GM21825 (cell line): ENCODE results near the gene ST8SIA2.

ENCODE experiments used
- ATAC-seq: cut with Tn5 transposase; IDR thresholded peaks from one replicate; pipeline ENCODE4 v1.9.1; 2021; ENCODE audit warnings: mild to moderate bottlenecking, moderate library complexity; ENCODE audit not compliant: unreplicated experiment

ST8SIA2 gene

GRCh38 chr15:92480361-92480760 is 86.7 kb downstream of the ST8SIA2 start:
- ATAC-seq, result no peak

DNA sequence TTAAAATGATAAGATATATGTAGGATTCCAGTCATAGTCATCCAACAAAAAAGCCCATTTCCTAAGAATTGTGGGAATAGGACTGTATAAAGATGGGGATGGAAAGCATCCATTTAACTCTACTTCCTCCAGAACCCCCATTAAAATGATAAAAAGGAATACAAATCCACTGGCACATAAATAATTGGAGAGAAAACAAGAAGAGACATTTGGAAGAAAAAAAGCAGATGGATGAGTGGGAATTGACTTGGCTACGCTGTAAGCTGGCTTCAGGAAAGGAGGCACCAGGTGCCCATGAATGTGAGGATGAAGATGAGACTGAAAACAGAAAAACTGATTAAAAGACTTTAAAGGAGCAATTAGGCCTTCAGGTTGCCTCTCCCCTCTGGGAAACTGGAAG is 91.8 kb downstream of the ST8SIA2 start:
- ATAC-seq, result no peak

DNA sequence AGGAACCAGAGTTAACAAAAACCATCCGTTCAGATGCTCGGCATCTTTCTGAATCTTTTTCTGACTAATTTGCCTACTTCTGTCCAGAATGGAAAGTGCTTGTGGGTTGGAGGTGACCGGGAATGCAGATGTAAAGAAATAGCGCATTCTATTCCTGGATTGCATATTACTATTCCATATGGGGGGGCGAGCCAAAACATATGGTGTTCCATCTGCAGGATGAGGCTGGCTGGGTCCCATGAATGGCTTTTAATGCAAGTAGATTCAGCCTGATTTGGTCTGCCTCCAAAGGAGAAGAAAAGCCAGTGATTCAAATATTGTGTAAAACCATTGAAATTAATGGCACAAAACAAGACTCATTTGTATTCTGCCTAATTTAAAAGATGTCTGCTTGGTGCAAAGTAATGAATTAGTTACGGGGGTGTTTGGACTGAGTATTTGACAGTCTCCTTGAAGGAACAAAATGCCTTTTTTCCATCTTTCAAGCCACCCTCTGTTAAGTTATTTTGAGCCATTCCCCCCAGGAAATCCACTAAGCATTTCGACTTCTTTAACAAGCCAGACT is 99.0 kb downstream of the ST8SIA2 start:
- no peak for ATAC-seq

GRCh38 chr15:92494806-92495336 is 101.2 kb downstream of the ST8SIA2 start:
- no peak for ATAC-seq

GRCh38 chr15:92495446-92495845 is 101.8 kb downstream of the ST8SIA2 start:
- ATAC-seq, result no peak

DNA sequence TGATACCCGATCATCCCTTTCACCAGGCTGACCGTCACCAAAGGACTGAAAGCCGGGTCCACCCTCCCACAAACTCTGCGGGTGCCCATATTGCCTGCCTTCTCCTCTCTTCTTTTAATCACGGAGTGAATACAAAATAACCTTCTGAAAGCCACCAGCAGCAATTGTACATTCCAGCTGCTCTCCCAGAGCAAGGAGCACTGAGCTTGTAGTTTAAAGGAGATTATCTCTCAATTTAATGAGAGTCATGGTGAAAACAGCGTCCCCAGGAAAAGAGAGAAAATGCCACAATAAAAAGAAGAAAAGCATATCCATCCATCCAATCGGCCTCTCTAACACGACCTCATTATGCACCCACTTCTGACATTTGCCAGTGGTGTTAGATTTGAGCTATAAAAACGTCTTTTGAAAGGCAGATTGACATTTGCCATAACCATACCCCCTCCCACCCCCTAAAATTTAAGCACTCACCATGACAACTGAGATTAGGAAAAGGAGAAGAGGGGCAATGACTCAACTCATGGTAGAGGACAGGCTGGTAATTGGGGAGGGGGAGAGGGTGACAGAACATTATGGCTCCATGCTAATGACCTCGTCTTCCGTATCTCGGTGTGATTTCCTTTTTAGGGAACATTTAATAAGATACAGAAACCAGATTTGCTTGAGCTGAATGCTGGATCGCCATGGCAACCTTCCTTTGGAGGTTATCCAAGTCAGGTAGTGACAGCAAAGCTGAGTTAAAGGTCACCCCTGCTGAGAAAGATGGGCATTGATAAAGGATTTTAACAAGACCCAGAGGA is 106.2 kb downstream of the ST8SIA2 start:
- ATAC-seq, result no peak

- no peak for ATAC-seq
Measured at GRCh38 chr15:92502336-92502735, 108.7 kb downstream of the ST8SIA2 start.

DNA sequence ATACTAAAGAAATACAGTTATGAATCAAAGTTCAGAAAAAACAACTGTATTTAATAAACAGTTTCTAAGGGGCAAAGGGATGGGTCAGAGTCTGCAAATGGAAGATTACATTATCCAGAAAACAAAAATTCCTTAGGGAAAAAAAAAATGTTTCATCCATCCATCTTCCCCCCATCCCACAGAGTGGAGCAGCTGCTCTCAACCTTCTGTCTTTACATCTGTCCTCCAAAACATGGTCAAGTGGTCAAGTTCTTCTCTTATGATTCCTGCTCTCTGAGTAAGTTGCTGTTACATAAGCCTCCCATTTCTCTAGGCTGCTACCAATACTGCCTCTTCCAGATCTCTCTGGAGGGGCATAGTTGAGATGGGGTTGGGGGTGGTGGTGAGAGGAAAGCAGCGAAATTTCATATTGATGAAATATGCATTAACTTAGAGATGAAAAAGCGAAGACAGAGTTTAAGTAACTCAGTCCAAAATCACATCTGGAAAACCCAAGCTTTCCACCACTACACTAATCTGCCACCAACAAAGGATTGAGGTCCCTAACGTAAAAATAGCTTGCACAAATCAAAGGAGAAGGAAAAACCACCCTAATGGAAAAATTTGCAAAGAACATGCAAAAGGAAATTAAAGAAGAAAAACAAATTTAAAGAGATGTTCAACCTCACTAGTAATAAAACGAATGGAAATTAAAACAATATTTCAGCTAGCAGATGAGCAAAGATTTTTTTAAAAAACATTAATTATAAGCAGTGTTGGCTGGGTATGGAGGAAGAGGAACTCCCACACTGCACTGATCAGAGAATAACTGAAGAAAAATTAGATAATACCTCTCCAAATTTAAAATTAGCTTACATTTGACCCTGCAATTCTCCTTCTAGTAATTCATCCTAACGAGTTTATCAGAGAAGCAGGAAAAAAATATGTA is 109.5 kb downstream of the ST8SIA2 start:
- no peak for ATAC-seq

GRCh38 chr15:92503889-92504288 is 110.2 kb downstream of the ST8SIA2 start:
- ATAC-seq, result no peak

DNA sequence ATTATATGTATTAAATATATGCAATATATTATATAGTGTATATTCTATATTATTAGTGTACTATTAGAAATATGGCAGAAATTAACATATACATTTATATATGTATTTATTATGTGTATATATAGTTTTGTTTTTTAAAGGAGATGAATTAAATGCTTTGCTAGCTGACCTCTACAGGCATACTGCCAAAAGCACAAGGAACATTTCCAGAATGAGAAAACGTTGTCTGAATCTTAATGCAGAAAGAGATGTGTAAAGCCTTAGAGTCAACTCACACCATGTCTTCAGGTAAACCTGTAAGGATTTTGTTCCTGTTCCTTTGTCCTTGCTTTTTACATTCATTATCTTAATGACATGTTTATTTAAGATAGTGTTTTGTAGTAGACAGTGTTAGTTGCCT is 111.9 kb downstream of the ST8SIA2 start:
- ATAC-seq, result no peak

DNA sequence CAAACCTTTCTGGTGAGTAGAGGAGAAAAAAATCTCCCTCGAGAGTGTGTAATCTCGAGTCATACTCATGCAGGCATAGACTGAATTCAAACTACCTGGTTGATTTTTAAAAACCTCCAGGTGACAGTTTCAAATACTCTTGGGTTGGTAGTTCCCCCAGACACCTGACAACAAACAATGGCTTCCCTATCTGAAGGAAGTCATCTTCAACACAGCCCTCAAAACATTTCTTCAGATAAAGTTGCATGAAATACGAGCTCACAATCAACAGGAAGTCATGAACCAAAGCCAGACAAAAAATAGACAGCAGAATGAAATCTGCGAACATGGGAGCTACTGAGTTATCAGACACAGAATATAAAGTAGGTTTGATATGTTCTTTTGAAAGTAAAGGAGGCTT is 112.8 kb downstream of the ST8SIA2 start:
- ATAC-seq, result no peak

GRCh38 chr15:92510163-92510882 is 116.6 kb downstream of the ST8SIA2 start:
- ATAC-seq, result no peak
